HG03575 (cell line): ENCODE results near the gene IFIH1.

Experiments used
- ATAC-seq: cut with Tn5 transposase; IDR thresholded peaks from one replicate; pipeline ENCODE4 v1.9.1; 2021; ENCODE audit not compliant: unreplicated experiment, insufficient number of reproducible peaks, low FRiP score; ENCODE audit errors: extremely low read depth

IFIH1 gene

GRCh38 chr2:162318328-162319180 is at the start of gene IFIH1:
TSS of gene IFIH1 (minus strand) at chr2:162318684. CDS start at chr2:162318307, 377 bp downstream.
- ATAC-seq: peak; percentile 69

DNA sequence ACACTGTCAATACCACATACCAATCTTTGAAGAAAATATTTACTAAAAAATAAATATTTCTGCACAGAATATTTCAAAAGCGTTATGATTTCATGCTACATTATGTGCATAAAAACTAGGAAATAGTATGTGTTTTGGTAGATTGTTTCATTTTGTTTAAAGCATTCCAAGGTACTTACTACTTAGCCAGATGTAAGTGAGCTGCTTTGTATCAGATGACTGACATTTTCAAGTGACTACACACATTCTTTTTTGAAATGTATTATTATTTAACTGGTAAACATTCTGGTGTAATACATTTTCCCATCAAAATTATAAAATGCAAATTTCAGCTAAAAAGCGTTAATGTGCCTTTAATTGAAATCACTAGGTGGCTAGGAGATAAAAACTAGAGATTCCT is 46.9 kb upstream of the IFIH1 start:
- no peak for ATAC-seq

DNA sequence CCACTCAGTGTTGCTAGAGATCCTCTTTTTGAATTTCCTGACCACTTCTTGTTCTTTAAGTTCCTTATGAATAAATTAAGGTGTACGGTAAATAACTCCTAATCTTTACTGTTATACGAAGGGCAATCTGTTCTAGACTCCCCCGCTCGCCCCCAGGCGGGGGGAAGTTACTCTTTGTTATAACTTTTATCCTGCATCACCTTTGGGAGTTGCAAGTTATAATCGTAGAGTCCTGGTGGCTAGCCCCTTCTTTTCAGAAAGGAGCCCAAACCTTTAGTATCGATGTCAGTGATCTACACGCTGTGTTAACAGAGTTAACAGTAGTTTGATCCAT is 26.1 kb upstream of the IFIH1 start:
- no peak for ATAC-seq

- ATAC-seq: peak; percentile 93
Measured at GRCh38 chr2:162343824-162344616, 25.5 kb upstream of the IFIH1 start, which contains the start of gene GCA. TSS of gene GCA (plus strand) at chr2:162344132. CDS start at chr2:162344249, 117 bp downstream.

- no peak for ATAC-seq
Measured at GRCh38 chr2:162343492-162343823, 25.0 kb upstream of the IFIH1 start.

DNA sequence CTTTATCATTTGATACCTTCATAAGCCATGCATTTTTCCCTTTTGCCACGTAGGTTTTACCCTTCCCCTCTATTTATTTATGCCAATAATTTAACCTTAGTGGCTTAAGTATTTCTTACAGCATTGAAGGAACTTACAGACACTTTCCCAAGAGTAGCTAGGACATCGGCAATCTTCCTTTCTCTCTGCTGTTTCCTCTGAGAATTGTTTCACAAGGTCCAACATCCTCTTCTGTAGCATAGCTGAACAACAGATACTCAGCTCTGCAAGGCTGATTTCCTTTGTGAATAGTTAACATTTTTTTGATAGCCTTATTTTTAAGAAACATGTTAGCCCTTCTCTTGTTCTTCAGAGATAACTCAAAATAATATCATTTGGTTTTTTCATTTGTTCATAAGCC is 24.4 kb upstream of the IFIH1 start:
- no peak for ATAC-seq

- no peak for ATAC-seq
Measured at GRCh38 chr2:162342321-162342720, 23.8 kb upstream of the IFIH1 start.

DNA sequence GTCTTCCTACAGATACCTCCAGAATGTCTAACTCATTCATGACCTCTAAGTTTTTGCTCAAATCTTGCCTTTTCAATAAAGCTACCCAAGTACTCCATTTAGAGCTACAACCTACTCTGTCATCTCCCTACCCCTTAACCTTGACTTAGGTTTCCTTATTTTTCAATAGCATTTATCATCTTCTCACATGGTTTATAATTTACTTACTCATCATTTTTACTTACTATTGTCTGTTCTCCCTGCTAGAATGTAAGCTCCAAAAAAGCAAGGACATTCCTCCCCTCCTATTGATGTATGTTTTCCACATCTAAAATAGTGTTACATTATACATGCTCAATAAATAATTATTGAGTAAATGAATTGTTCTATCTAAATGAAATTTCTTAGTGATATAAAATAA is 22.3 kb upstream of the IFIH1 start:
- ATAC-seq: no peak

DNA sequence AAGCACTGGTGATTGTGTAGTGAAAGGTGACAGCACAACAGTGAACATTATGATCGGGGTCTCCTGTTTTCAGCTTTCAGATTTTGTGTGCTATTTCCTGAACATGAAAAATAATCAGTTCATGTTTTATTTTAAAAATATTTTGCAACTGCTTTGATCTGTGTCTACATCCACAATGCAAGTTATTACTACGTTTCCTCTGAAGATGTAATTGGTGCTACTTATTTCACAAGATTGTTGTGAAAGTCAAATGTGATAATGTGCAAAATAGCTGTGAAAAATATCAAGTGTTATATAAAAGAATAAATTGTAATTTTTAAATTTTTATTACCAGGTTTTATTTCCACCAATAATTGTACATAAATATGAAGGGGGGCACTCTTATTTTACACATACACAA is 19.4 kb upstream of the IFIH1 start:
- no peak for ATAC-seq

DNA sequence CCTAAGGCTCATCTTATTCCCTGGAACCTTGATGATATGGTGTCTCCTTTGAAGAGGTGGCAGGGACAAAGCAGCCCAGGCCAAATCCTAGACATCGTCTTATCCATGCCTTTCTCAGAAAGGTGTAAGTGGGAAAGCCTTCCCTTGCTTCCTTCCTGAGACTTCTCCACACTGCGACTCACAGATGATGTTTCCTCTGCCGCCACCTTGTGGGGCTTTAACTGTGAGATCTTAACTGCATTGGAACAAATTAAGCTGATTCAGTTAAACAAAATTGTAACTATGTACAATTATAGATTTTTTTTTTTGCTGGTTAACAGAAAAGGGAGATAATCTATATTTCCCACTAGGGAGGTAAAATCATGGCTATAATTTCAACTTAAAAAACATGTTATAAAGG is 15.5 kb upstream of the IFIH1 start:
- ATAC-seq: no peak

GRCh38 chr2:162330881-162331280 is 12.4 kb upstream of the IFIH1 start:
- no peak for ATAC-seq

GRCh38 chr2:162328424-162329157 is 10.1 kb upstream of the IFIH1 start:
- ATAC-seq: peak; percentile 88

- ATAC-seq: no peak
Measured at GRCh38 chr2:162327806-162328205, 9.3 kb upstream of the IFIH1 start.

- no peak for ATAC-seq
Measured at GRCh38 chr2:162327134-162327769, 8.8 kb upstream of the IFIH1 start.

- no peak for ATAC-seq
Measured at GRCh38 chr2:162324953-162325352, 6.5 kb upstream of the IFIH1 start.

DNA sequence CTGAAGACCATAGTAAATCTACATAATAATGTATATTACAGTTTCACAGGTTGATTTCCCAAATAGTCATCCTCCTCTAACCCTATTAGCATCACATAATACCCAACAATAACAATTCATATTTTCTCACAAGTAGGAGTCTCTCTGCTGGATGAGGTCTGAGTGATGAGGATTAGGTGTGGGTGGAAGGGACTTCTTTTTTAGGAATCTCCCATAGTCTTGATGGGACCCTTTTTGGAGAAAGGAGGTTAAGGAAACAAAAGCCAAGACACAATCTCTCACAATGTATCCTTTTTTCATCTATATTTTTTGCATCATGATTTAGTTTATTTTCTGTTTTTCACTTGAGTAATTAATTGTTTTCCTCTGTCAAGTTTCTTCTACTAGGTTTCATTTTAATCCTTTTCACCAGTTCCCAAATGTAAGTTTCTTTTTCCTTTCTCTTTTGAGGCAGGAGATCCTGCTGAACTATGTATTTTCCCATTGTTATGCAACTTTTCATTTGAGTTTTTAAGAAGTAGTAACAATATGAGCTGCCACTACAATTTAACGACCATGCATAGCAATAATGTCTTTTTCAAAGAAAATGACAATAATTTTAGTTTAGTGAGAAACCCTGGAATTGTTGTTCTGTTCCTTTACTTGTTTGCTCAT is 2.5 kb upstream of the IFIH1 start:
- ATAC-seq: no peak

DNA sequence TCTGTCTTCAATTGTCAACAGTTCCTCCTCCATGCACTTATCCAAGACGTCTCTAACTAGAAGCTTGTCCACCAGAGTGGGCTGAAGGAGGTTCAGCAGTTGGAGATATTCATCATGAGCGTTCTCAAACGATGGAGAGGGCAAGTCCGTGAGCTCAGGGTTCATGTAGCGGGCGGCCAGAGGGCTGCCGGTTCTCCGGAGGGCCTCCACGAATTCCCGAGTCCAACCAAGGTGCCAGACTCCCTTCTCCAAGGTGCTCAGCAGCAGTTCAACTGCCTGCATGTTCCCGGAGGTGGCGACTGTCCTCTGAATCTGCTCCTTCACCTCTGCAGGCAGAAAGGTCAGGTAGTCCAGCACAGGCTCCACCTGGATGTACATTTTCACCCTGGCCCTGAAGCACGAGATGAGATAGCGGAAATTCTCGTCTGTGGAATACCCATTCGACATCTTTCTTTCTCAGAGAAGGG is 590 bp downstream of the IFIH1 start:
- ATAC-seq: peak; percentile 0

DNA sequence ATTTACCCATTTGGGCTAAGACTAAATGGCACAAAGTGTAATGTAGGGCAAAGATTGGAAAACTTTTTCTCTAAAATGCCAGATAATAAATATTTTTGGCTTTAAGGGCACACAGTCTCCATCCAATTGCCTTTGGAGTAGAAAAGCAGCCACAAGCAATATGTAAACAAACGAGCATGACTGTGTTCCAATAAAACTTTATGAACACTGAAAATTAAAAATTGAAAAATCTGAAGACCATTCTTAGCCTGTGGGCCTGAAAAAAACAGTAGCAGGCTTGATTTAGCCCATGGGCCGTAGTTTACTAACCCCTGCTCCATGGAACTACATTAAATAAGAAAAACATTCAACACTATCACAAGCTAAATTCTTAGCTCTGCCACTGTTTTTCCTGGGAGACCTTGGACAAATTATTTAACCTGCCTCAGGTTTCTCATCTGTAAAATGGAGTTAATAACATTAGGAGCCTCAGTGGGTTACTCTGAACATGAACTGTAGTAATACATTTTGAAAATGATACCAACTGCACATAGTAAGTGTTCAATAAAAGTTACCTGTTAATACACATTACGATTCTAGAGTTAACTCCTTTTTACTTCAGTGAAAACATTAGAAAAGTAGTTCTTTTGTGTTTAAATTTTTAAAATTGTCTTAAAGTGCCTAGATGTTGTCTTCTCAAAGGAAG is 1.3 kb downstream of the IFIH1 start:
- no peak for ATAC-seq
